Uterus (tissue), 4 donors: ENCODE results near the gene ATP6V1D. TPM values are rescaled to one million over a fixed set of nuclear protein-coding genes. Genes with fewer than 3 reads are reported as not detected.

Experiments used
- DNase-seq, 2 donors: peaks; one replicate each; pipeline ENCODE4 v3.0.0-alpha.2; 2019 to 2020
- H3K27ac ChIP-seq, 2 donors: fragments of 200-600 bp; sonication (generic); 1 replicate in 1 of 2; 2 replicates in 1 of 2; pipeline ENCODE4 v1.5.1; 2016 to 2018
- H3K27me3 ChIP-seq, 2 donors: fragments of 200-600 bp; sonication (generic); one replicate each; pipeline ENCODE4 v1.5.1; 2018 to 2019; ENCODE audit warnings: control low read depth in 1 of 2
- H3K36me3 ChIP-seq, 2 donors: fragments of 200-600 bp; sonication (generic); one replicate each; pipeline ENCODE4 v1.5.1; 2019; ENCODE audit warnings: control low read depth in 1 of 2
- H3K4me1 ChIP-seq, 2 donors: fragments of 200-600 bp; sonication (generic); one replicate each; pipeline ENCODE4 v1.5.1; 2018 to 2019; ENCODE audit warnings: control low read depth in 1 of 2
- H3K4me3 ChIP-seq, 2 donors: fragments of 200-600 bp; sonication (generic); 1 replicate in 1 of 2; 2 replicates in 1 of 2; pipeline ENCODE4 v1.5.1; 2018 to 2019; ENCODE audit warnings: mild to moderate bottlenecking in 1 of 2
- H3K9me3 ChIP-seq, 2 donors: fragments of 200-600 bp; sonication (generic); one replicate each; pipeline ENCODE4 v1.5.1; 2019; ENCODE audit warnings: control low read depth in 1 of 2
- POLR2A ChIP-seq, 2 donors: fragments of 450-650 bp; IDR thresholded peaks; one replicate each; pipeline ENCODE4 v1.6.1; 2016; ENCODE audit warnings: antibody characterized with exemption in 2 of 2, mild to moderate bottlenecking in 1 of 2, moderate library complexity in 1 of 2
- intact Hi-C: fragments of 100-400 bp; cut with DNase I; formaldehyde crosslinking; loops from one replicate; pipeline ENCODE4 v1.15.1; 2023; ENCODE audit warnings: low total_unique reads
- total RNA-seq, 4 donors: library from RNA; depleted of rRNA in 3 of 4; stranded (reverse); fragments of >200 nt in 3 of 4; gene quantifications; one replicate each; pipeline versions ENCODE4 v1.1.0 to v1.2.4, GENCODE V29; 2014 to 2023
- TF ChIP-seq, protein P1 (sequence below), 4 experiments: fragments of 200-600 bp in 2 of 4; fragments of 450-650 bp in 2 of 4; sonication (generic) in 2 of 4; IDR thresholded peaks; one replicate each; pipeline ENCODE4 v1.5.1; 2016 to 2019; ENCODE audit warnings: antibody characterized with exemption in 4 of 4, mild to moderate bottlenecking in 2 of 4, moderate library complexity in 1 of 4
- donor health status: DM: yes; HTN: yes; CAD: no.

ATP6V1D gene
- total RNA-seq, 4 donors from 2014 or later: 28.5 to 60.8 (median 35.5) TPM

DNA sequence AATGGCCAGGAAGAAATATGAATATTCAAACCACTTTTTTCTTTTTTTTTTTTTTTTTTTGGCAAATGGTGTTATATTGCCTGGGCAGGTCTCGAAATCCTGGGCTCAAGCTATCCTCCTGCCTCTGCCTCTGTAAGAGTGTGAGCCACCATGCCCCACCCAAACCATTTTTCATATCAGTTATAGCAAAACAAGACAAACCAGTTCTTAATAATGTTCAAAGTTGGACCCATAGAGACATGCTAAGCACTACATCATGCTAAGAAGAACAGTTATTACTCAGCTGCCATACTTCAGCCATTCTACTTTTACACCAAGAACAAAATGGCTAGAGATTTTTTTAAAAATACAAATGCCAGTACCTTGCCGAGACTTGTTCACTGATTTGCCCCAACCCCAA is 26.0 kb upstream of the ATP6V1D start:
- no peaks in the 10 kb centered on the region for H3K36me3 ChIP-seq
- H3K4me3 ChIP-seq: no peak overlapping the region
- H3K4me1 ChIP-seq: no peaks in the 10 kb centered on the region
- DNase-seq: no peak
- TF ChIP-seq POLR2A (IDR thresholded peaks at IDR 0.05): no peak
- TF ChIP-seq, protein P1, sequence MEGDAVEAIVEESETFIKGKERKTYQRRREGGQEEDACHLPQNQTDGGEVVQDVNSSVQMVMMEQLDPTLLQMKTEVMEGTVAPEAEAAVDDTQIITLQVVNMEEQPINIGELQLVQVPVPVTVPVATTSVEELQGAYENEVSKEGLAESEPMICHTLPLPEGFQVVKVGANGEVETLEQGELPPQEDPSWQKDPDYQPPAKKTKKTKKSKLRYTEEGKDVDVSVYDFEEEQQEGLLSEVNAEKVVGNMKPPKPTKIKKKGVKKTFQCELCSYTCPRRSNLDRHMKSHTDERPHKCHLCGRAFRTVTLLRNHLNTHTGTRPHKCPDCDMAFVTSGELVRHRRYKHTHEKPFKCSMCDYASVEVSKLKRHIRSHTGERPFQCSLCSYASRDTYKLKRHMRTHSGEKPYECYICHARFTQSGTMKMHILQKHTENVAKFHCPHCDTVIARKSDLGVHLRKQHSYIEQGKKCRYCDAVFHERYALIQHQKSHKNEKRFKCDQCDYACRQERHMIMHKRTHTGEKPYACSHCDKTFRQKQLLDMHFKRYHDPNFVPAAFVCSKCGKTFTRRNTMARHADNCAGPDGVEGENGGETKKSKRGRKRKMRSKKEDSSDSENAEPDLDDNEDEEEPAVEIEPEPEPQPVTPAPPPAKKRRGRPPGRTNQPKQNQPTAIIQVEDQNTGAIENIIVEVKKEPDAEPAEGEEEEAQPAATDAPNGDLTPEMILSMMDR (IDR thresholded peaks at IDR 0.05): no peak
- no peak overlapping the region for H3K27ac ChIP-seq
- no peaks in the 10 kb centered on the region for H3K9me3 ChIP-seq
- intact Hi-C loops: no loop called here
- H3K27me3 ChIP-seq: no peaks in the 10 kb centered on the region

DNA sequence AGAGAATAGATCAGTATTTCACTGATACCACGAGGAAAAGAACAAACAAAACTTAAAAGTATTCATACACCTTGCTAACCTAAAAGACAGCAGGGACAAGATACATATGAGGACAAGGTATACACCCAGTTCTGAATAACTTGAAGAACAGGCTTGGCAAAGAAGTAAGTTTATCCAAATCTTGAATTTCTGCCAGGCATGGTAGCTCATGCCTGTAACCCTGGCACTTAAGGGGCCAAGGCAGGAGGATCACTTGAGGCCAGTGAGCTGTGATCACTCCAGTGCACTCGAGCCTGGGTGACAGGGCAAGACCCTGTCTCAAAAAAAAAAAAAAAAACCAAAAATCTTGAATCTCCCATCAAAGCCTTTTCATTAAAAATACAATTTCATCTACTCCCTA is 25.5 kb upstream of the ATP6V1D start:
- no peaks in the 10 kb centered on the region for H3K4me1 ChIP-seq
- H3K4me3 ChIP-seq: no peak overlapping the region
- no peaks in the 10 kb centered on the region for H3K27me3 ChIP-seq
- TF ChIP-seq, protein P1 (IDR thresholded peaks at IDR 0.05): no peak
- TF ChIP-seq POLR2A (IDR thresholded peaks at IDR 0.05): no peak
- H3K36me3 ChIP-seq: no peaks in the 10 kb centered on the region
- intact Hi-C loops: no loop called here
- H3K9me3 ChIP-seq: no peaks in the 10 kb centered on the region
- no peak for DNase-seq
- H3K27ac ChIP-seq: no peak overlapping the region

DNA sequence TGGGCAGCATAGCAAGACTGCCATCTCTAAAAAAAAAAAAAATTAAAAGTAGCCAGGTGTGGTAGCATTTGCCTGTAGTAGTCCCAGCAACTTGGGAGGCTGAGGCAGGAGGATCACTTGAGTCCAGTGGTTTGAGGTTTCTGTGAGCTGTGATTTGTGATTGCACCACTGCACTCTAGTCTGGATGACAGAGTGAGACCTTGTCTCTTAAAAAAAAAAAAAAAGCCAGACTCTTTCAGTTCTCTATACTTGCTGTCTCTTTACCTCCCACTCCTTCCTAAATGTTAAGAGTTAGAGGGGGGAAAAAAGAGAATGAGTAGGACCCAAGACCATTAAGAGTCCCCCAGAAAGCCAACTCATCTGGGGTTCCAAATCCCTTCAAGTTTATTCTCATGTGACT is 18.3 kb upstream of the ATP6V1D start:
- DNase-seq: no peak
- Histone ChIP-seq H3K9me3 (no peaks in the 10 kb centered on the region), H3K4me1 (no peaks in the 10 kb centered on the region), H3K36me3 (no peaks in the 10 kb centered on the region), H3K27me3 (no peaks in the 10 kb centered on the region), H3K27ac (no peak overlapping the region), H3K4me3 (no peak overlapping the region)
- no peak for TF ChIP-seq POLR2A (IDR thresholded peaks at IDR 0.05)
- TF ChIP-seq, protein P1 (IDR thresholded peaks at IDR 0.05): no peak
- intact Hi-C loops: no loop called here

DNA sequence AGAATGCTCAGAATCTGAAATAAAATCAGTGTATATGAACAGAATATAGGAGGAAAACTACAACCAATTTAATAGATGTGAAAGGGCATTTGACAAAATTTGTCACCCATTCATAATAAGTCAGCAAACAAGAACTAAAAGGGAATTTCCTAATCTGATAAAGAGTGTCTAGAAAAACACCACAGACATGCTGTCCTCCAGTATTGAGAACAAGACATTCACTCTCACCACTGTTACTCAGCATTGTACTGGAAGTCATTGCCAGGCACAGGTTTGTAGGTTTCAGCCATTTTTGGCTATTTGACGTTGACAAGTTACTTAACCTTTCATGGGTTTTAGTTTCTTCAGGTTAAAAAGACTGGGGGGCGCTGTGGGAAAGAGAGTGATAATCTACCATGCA is 13.7 kb upstream of the ATP6V1D start:
- TF ChIP-seq, protein P1 (IDR thresholded peaks at IDR 0.05): no peak
- TF ChIP-seq POLR2A (IDR thresholded peaks at IDR 0.05): no peak
- intact Hi-C loops: no loop called here
- no peak for DNase-seq
- Histone ChIP-seq H3K27ac (no peak overlapping the region), H3K4me3 (no peak overlapping the region), H3K4me1 (peaks cover 0 to 2% of the 10 kb centered on the region in 2 donors), H3K9me3 (no peaks in the 10 kb centered on the region), H3K27me3 (no peaks in the 10 kb centered on the region), H3K36me3 (no peaks in the 10 kb centered on the region)

DNA sequence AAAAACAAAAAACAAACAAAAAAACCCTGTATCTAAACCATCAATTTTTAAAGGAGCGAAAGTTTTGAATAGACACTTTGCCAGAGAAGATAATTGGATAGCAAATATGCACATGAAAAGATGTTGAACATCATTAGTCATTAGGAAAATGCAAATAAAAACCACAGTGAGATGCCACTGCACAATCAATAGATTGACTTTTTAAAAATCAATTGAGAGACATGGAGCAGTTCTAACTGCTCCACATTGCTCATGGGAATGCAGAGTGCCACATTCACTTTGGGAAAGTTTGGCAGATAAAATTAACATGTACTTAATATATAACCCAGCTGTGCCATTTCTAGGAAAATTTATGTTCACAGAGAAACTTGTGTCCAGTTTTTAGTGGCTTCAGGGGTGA is 13.2 kb upstream of the ATP6V1D start:
- H3K27me3 ChIP-seq: no peaks in the 10 kb centered on the region
- H3K36me3 ChIP-seq: no peaks in the 10 kb centered on the region
- intact Hi-C loops: no loop called here
- no peaks in the 10 kb centered on the region for H3K9me3 ChIP-seq
- no peak for DNase-seq
- H3K4me1 ChIP-seq: peaks cover 0 to 2% of the 10 kb centered on the region in 2 donors
- H3K4me3 ChIP-seq: no peak overlapping the region
- TF ChIP-seq, protein P1 (IDR thresholded peaks at IDR 0.05): no peak
- TF ChIP-seq POLR2A (IDR thresholded peaks at IDR 0.05): no peak
- no peak overlapping the region for H3K27ac ChIP-seq
